ENCODE data around the gene ZC3HAV1. TPM values are rescaled to one million over a fixed set of nuclear protein-coding genes. Genes with fewer than 3 reads are reported as not detected.
"Not testable (repeated sequence)": the region's sequence is repeated elsewhere in the genome, so short reads cannot be mapped to it uniquely, and the experiment has no call there.

ZC3HAV1 gene
- total RNA-seq, 4 donors from 2014 or later, result 30.3 to 38.2 (median 31.7) TPM

DNA sequence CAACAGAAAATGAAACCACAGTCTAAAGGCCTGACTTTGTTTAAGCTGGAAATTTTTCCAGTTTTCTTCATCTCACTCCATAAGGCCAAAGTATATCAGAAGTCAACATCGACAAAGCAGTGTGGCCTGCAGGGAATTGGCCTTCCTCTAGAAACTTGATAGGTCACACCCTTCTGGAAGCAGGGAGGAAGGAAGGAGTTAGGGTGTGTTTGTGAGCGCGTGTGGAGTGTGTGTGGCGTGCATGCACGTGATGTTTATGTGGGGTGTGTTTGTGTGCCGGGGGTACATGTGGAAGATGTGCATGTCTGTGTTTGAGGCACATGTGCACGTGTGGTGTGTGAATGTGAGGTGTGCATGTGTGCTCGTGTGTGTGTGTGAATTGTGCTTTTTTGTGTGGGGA, 28.6 kb downstream of the ZC3HAV1 start:
- H3K36me3 ChIP-seq, result peaks cover 0 to 100% (median 9%) of the 10 kb centered on the region in 3 donors
- peaks cover 0 to 9% (median 1%) of the 10 kb centered on the region in 4 donors for H3K4me1 ChIP-seq
- H3K27me3 ChIP-seq, result no peaks in the 10 kb centered on the region
- TF ChIP-seq, protein P1, sequence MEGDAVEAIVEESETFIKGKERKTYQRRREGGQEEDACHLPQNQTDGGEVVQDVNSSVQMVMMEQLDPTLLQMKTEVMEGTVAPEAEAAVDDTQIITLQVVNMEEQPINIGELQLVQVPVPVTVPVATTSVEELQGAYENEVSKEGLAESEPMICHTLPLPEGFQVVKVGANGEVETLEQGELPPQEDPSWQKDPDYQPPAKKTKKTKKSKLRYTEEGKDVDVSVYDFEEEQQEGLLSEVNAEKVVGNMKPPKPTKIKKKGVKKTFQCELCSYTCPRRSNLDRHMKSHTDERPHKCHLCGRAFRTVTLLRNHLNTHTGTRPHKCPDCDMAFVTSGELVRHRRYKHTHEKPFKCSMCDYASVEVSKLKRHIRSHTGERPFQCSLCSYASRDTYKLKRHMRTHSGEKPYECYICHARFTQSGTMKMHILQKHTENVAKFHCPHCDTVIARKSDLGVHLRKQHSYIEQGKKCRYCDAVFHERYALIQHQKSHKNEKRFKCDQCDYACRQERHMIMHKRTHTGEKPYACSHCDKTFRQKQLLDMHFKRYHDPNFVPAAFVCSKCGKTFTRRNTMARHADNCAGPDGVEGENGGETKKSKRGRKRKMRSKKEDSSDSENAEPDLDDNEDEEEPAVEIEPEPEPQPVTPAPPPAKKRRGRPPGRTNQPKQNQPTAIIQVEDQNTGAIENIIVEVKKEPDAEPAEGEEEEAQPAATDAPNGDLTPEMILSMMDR (IDR thresholded peaks at IDR 0.05), result no peak
- TF ChIP-seq EP300 (IDR thresholded peaks at IDR 0.05), result peak in 1 of 2 donors; percentile 30
- H3K9me3 ChIP-seq, result no peaks in the 10 kb centered on the region
- WGBS, 2 donors, result 57 to 76% methylated on average over 8 of the region's 8 CpGs
- no peak overlapping the region for H3K4me3 ChIP-seq
- no peak overlapping the region for H3K27ac ChIP-seq
- no peak for DNase-seq (ENCODE audit: low spot score in 2 of 2)

DNA sequence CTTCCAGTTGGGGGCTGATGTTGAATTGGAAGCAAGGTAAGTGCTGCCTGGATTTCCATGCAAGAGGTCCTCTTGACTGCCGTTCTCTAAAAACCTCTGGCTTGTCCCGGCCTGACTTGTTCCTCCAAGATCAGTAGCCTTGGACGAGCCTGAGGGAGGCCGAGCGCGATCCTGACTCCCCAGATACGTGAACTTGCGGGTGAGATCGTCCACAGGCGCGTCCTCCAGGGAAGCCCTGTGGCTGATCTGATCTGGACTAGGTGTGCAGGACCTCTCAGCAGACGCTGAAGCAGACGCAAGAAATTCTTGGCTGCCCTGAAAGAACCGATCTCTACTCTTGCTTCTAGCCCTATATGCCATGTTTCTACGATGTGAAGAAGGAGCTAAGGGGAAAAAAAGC, 29.7 kb downstream of the ZC3HAV1 start:
- Histone ChIP-seq H3K4me3 (no peak overlapping the region), H3K36me3 (peaks cover 0 to 96% (median 9%) of the 10 kb centered on the region in 3 donors), H3K27ac (no peak overlapping the region), H3K27me3 (no peaks in the 10 kb centered on the region), H3K4me1 (peaks cover 0 to 9% (median 1%) of the 10 kb centered on the region in 4 donors), H3K9me3 (no peaks in the 10 kb centered on the region)
- WGBS, 2 donors, result 93 to 98% methylated on average over 15 of the region's 15 CpGs
- DNase-seq (ENCODE audit: low spot score in 2 of 2), result no peak
- TF ChIP-seq POLR2A (IDR thresholded peaks at IDR 0.05), result no peak
- TF ChIP-seq EP300 (IDR thresholded peaks at IDR 0.05), result no peak
- TF ChIP-seq, protein P1 (IDR thresholded peaks at IDR 0.05), result no peak

DNA sequence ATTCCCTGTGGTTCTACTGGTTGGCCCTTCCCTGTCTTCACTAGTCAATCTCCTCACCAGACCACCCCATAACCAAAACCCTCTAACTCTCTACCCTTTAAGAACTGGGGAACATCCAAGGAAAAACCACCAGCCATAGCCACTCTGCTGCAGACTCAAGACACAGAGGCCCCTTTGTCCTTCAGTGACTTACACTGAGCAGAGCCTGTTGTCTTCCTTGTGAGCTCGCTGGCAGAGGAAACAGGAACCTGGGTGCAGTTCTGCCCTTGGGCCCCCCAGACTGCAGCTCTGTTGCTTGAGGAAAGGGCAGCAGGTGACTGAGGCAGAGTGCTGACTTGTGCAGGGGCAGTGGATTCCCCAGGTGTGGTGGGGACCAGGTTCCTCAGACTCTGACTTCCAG, 30.6 kb downstream of the ZC3HAV1 start:
- H3K9me3 ChIP-seq, result no peaks in the 10 kb centered on the region
- no peak for DNase-seq (ENCODE audit: low spot score in 2 of 2)
- 54 to 64% methylated on average over 1 of the region's 1 CpG for WGBS, 2 donors
- H3K4me3 ChIP-seq, result no peak overlapping the region
- peaks cover 0 to 87% (median 9%) of the 10 kb centered on the region in 3 donors for H3K36me3 ChIP-seq
- H3K4me1 ChIP-seq, result peaks cover 0 to 13% (median 1%) of the 10 kb centered on the region in 4 donors
- H3K27me3 ChIP-seq, result no peaks in the 10 kb centered on the region
- peak overlapping the region in 1 of 4 donors; percentile 18 for H3K27ac ChIP-seq
- no peak for TF ChIP-seq POLR2A (IDR thresholded peaks at IDR 0.05)
- TF ChIP-seq, protein P1 (IDR thresholded peaks at IDR 0.05), result no peak
- no peak for TF ChIP-seq EP300 (IDR thresholded peaks at IDR 0.05)

DNA sequence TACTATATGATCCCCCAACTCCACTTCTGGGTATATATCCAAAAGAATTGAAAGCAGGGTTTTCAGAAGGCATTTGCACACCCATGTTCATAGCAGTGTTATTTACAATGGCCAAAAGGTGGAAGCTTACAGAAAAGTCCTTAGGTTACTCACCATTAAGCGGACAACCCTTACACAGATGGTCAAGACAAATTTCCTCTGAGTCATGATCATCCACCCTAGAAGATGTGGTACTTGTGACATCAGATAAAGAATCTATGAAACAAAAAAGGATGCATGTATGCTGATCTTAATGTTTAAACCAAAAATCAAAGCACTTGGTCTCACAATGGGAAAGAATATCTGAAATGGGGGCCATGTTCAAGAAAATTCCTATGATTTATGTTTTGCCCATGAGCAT, 31.1 kb downstream of the ZC3HAV1 start:
- H3K36me3 ChIP-seq, result peaks cover 0 to 87% (median 12%) of the 10 kb centered on the region in 3 donors
- WGBS, 2 donors, result 95% methylated on average over 1 of the region's 1 CpG

GRCh38 chr7:139077706-139078105, 31.8 kb downstream of the ZC3HAV1 start:
- 74 to 89% methylated on average over 5 of the region's 5 CpGs for WGBS, 2 donors

More for the DNA sequence above, 31.1 kb downstream of the ZC3HAV1 start:
- no peak for DNase-seq (ENCODE audit: low spot score in 2 of 2)
- Histone ChIP-seq H3K4me1 (peaks cover 0 to 13% (median 1%) of the 10 kb centered on the region in 4 donors), H3K4me3 (no peak overlapping the region), H3K27me3 (no peaks in the 10 kb centered on the region), H3K27ac (peak overlapping the region in 1 of 4 donors; percentile 6), H3K9me3 (no peaks in the 10 kb centered on the region)
- no peak for TF ChIP-seq POLR2A (IDR thresholded peaks at IDR 0.05)
- TF ChIP-seq EP300 (IDR thresholded peaks at IDR 0.05), result no peak
- TF ChIP-seq, protein P1 (IDR thresholded peaks at IDR 0.05), result no peak

More at GRCh38 chr7:139077706-139078105, 31.8 kb downstream of the ZC3HAV1 start:
- Histone ChIP-seq H3K4me1 (peaks cover 0 to 13% (median 1%) of the 10 kb centered on the region in 4 donors), H3K36me3 (peaks cover 0 to 87% (median 14%) of the 10 kb centered on the region in 3 donors)
- H3K27ac ChIP-seq; H3K4me3 ChIP-seq; DNase-seq (ENCODE audit: low spot score in 2 of 2); H3K27me3 ChIP-seq; H3K9me3 ChIP-seq: not testable (repeated sequence)
